Fibroblast of skin of back (primary cell): Measurements from ENCODE around the gene KCNK18.
"Not testable (repeated sequence)": the region's sequence is repeated elsewhere in the genome, so short reads cannot be mapped to it uniquely, and the experiment has no call there.

Source experiments
- DNase-seq: peaks from one replicate; pipeline ENCODE4 v3.0.0-alpha.2; 2013

The KCNK18 gene

GRCh38 chr10:117222976-117223692 lies 25.8 kb downstream of the KCNK18 start:
- no peak for DNase-seq

GRCh38 chr10:117223693-117224430 lies 26.6 kb downstream of the KCNK18 start:
- no peak for DNase-seq

GRCh38 chr10:117224881-117225280 lies 27.6 kb downstream of the KCNK18 start:
- no peak for DNase-seq

- peak; percentile 8 for DNase-seq
Observed at GRCh38 chr10:117226813-117227451, 29.6 kb downstream of the KCNK18 start.

- no peak for DNase-seq
Observed at GRCh38 chr10:117228210-117228609, 30.9 kb downstream of the KCNK18 start.

GRCh38 chr10:117230107-117230506 lies 32.8 kb downstream of the KCNK18 start:
- DNase-seq: not testable (repeated sequence)

GRCh38 chr10:117237401-117237991 lies 40.2 kb downstream of the KCNK18 start:
- DNase-seq: no peak

GRCh38 chr10:117239051-117239450 lies 41.8 kb downstream of the KCNK18 start:
- no peak for DNase-seq

- no peak for DNase-seq
Observed at GRCh38 chr10:117239721-117240620, 42.7 kb downstream of the KCNK18 start.

GRCh38 chr10:117240621-117241529 lies 43.6 kb downstream of the KCNK18 start, which contains the start of gene SLC18A2:
Gene SLC18A2, plus strand, starts transcription at chr10:117241114. Its CDS starts 580 bp downstream, at chr10:117241694.
- no peak for DNase-seq

GRCh38 chr10:117241541-117242462 lies 44.5 kb downstream of the KCNK18 start:
- DNase-seq: peak; percentile 7

GRCh38 chr10:117242463-117242832 lies 45.2 kb downstream of the KCNK18 start:
- DNase-seq: no peak

GRCh38 chr10:117246997-117247671 lies 49.8 kb downstream of the KCNK18 start:
- no peak for DNase-seq

GRCh38 chr10:117248750-117249465 lies 51.6 kb downstream of the KCNK18 start:
- DNase-seq: peak; percentile 26

- DNase-seq: no peak
Observed at GRCh38 chr10:117249493-117250093, 52.3 kb downstream of the KCNK18 start.

- no peak for DNase-seq
Observed at GRCh38 chr10:117250411-117250810, 53.1 kb downstream of the KCNK18 start.

- DNase-seq: no peak
Observed at GRCh38 chr10:117253908-117254307, 56.6 kb downstream of the KCNK18 start.

GRCh38 chr10:117254338-117254737 lies 57.0 kb downstream of the KCNK18 start:
- DNase-seq: no peak
